GM21447 (cell line): Measurements from ENCODE around the gene NCOA3.

ENCODE experiments used
- ATAC-seq: cut with Tn5 transposase; IDR thresholded peaks from one replicate; pipeline ENCODE4 v1.9.1; 2021; ENCODE audit not compliant: unreplicated experiment

NCOA3 gene

DNA sequence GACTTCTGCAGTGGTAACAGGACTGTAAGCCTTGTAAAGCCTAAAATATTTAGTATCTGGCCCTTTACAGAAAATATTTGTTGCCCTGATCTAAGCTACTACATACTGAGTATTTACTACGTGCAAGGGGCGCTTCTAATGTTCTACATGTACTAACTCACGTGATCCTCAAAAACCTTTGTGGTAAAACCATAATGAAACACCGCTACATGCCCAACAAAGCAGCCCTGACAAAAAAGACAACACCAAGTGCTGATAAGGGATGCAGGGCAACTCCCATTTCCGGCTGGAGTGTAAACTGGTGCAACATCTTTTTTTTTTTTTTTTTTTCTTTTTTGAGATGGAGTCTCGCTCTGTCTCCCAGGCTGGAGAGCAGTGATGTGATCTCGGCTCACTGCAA lies 198.6 kb downstream of the NCOA3 start:
- ATAC-seq, result no peak

DNA sequence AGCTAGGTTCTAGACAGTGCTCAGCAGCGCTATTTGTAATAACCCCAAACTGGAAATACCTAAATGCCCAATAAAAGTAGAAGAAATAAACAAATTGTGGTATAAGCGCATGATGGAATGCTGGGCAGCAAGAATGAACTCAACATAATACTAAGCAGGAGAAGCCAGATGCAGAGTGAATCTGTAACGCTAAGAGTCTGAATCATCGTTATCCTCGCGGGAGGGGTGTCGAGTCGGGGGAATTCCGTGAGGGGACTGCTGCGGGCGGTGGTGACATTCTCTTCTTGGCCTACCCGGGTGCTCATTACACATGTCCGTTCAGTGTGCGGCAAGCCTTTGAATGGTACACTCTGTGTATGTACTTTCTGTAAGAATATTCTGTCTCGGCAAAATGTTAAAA lies 199.9 kb downstream of the NCOA3 start:
- ATAC-seq, result no peak

DNA sequence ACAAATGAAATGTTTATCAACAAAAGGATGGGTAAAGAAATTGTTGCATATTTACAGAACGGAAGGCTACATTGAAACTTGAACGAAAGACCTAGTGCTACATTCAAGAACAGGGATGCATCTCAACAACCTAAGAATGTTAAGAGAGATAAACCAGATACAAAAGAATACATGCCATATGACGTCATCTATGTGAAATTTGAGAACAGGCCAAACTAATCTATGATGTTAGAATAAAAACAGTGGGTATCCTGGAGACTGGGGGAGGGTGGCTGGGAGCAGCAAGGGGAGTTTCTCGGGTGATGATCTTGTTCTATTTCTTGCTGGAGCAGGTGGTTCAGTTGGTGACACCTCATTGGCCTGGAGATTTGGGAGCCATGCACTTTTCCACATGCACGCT lies 202.1 kb downstream of the NCOA3 start:
- no peak for ATAC-seq

DNA sequence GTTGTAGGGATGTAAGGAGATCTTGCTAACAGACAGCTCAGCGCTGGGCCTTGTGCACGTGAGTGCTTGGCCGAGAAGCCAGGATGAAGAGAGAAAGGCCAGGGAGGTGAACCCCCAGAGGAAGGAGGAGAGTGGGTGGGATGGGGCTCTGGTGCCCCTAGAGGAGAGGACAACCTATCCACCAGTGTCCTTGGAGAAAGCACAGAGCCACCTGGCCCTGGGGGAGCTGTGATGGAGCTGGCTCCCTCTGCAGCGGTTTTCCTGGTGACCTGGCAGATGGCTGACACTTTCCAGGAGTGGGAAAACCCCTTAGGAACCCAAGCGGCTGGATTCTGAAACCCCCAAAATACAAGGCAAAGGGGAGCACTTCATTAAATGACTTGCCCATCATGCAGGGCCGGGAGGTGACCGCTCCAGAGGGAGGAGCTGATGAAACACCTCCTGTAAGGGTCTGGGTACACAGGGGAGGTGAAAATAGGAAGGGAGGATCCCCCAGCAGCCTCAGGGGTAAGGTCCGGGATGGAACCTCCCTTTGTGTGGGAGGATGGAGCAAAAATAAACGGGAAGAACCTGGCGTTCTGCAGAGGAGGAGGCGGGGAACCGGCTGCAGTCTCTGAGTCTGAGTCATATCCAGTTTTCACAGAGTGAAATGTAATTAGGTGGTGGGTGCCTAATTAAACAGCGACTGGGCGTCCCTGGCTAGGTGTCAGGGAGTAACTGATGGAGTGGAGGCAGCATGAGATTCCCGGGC lies 203.2 kb downstream of the NCOA3 start:
- no peak for ATAC-seq

DNA sequence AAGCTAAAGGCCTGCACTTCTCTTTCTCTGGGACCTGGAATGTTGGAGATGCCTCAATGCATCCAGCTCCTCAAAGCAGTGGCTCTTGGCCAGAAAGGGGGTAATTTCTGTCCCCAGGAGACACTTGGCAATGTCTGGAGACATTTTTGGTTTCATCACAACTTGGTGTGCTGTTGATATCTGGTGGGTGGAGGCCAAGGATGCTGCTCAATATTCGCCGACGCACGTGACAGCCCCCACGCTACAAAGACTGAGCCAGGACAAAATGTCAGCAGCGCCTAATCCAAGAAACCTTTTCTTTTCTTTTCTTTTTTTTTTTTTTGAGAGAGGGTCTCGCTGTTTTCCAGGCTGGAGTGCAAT lies 203.8 kb downstream of the NCOA3 start:
- no peak for ATAC-seq

DNA sequence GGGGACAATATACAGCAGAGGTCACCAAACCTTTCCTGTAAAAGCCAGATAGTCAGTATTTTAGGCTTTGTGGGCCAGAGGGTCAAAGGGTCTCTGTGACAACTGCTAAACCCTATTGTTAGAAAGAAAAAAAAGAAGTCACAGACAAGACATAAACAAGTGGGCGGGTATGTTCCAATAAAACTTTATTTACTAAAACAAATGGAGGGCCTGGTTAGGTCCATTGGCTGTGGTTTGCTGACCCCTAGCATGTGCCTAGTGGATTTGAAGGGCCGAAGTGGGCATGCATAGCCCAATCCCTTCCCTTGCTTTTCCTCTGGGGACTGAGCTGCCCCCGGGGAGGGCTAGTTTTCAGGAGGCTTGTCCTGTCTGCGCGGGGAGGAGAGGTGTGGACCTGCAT lies 204.7 kb downstream of the NCOA3 start:
- no peak for ATAC-seq
